IPS-11a (cell line): ENCODE measurements around the gene KLHL3.

Experiments used
- H3K4me3 ChIP-seq: one replicate; pipeline ENCODE4 v1.5.1; 2013; ENCODE audit warnings: low read depth, low read length, control low read depth

The KLHL3 gene

DNA sequence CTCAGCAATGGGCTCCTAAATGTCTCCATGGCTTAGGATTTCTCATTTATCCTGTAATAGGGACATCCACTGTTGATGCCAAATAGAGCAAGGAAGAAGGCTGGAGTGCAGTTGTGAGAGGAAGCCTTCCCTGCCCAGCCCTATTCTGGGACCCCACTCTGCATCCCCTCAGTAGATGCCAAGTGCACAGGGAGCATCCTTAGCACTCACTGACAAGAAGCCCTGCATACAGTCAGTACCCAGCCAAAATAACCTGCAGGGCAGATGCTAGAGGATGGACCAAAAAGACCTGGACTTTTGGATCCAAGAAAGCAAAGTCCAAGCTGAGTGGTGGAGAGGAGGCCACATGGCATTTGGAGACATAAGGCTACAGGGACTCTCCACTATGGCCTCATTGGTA, 123.3 kb downstream of the KLHL3 start:
- H3K4me3 ChIP-seq = no peak overlapping the region

DNA sequence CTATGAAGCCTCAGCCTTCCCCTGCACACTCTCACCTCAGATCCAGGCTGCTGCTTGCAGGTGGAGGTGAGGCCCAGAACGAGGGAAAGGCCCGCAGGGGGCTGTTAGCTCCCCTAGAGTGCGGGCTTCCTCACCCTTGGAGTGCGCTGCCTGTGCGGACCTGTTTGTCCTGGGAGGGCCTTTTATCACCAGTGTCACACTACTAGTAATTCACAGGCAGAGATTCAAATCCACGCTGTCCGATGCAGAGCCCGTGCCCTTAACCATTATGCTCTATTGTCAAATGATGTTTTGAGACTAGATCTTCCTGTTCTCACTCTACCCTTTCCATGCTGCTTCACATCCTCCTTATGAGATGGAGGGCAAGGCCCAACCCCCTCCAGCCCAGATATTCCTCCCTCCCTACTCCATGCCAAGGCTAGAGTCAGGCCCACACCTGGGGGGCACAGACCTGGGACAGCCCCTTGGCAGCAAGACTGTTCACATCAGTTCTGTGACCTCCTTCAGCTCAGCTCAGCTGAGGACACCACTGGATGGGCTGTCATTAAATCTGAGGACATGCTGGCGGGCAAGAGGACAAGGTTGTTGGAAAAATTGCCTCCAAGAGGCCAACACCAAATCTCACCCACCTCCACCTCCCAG, 124.0 kb downstream of the KLHL3 start:
- no peak overlapping the region for H3K4me3 ChIP-seq

DNA sequence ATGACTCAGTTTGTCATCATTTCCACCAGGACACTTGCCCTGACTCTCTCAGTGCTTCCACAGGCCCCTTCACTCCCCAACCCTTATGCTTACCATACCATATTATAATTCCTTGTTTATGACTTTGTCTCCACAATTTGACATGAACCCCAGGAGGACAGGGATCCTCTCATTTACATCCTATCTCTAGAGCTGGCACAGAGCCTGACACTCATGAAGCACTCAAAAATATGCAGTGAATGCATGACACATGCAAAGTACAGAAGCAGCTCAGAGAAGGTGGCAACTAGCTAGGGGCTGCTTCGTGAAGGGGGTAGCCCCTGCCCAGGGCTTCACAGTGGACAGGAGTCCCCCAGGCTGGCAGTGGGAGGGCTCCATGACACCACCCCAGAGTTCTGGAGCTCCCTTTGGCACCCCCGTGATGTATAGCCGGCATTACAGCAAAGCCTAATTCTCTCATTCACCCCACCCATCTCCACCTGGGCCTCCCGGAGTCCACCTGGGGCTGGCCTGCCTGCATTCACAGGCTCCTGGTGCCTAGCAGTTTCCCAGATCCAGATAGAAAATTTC, 124.8 kb downstream of the KLHL3 start:
- H3K4me3 ChIP-seq = no peak overlapping the region

DNA sequence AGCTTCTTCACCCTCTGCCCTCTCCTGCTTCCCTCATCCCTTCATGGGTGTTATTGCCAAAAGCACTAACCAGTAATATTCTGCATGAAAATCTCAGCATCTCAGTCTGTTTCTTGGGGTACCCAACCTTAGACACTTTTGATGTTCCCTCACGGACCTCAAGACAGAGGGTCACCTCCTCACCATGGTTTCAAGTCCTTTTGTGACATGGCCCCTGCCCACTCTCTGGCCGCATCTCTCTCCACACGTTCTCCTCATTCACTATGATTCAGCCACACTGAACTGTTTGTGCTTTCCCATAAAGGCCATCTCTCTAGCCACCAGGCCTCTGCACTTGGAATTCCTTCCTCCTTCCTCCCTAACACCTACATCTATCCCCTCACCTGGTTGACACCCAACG, 125.3 kb downstream of the KLHL3 start:
- H3K4me3 ChIP-seq = no peak overlapping the region

DNA sequence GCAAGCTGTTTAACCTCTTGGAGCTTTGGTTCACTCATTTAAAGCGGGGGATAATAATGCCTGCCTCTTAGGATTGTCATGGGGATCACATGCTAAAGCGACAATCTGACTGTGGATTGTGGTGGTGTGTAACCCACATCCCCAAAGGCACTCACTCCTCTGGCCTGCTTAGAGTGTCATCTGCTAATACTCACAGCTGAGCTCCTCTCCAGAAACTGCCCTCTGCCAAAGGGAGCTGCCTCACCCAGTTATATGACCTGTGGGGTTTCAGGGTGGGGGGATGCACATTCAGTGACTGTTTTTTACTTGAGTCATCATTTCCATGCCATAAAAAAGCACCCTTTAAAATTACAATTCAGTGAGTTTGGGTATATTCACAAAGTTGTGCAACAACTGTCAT, 126.8 kb downstream of the KLHL3 start:
- no peak overlapping the region for H3K4me3 ChIP-seq

DNA sequence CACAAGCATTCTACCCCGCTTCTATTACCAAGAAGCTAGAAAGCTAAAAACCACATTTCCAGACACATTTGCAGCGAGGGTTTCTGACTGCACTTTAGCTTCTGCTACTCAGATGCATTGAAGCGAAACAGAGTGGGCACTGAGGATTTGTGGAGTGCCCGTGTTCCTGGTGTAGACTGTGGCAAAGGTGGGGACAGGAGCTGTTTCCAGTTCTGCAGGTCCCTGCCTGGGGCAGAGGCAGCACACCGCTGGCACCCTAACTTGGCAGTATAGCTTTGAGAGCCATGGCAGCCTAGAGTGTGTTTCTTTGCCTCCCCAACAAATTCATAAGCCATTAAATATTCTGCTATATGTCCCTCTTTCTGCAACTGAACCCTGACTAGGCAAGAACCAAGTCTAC, 128.1 kb downstream of the KLHL3 start:
- no peak overlapping the region for H3K4me3 ChIP-seq

DNA sequence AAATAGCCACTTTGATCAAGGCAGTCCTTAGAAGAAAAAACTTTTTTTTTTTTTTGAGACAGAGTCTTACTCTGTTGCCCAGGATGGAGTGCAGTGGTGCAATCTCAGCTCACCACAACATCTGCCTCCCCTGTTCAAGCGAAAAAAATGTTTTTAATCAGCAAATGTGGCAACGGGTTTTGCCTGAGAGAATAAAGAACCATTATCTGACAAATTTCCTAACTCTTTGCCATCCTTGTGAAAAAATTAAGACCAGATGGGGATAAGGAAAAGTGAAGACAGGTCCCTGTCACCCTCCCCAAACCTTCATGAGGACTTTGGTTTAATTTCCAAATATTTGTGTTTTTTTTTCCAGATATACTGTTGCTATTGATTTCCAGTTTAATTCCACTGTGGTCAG, 129.5 kb downstream of the KLHL3 start:
- no peak overlapping the region for H3K4me3 ChIP-seq

DNA sequence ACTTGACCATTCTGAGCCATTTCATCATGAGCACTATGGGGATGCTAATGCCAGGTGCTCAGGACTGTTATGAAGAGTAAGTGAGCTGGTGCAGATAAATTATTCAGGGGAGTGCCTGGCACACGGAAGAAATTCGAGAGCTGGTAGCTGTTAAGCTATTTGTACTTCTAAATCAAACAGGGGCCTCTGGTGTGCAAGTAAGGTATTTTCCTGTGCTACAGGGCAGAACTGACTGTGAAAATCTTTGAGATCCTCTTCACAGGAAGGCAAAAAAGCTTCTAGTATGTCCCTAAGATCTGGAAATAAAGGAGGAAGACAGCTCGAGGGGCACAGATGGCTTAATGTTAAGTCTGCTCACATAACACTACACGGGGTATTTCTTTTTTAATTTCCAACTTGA, 130.5 kb downstream of the KLHL3 start:
- no peak overlapping the region for H3K4me3 ChIP-seq

DNA sequence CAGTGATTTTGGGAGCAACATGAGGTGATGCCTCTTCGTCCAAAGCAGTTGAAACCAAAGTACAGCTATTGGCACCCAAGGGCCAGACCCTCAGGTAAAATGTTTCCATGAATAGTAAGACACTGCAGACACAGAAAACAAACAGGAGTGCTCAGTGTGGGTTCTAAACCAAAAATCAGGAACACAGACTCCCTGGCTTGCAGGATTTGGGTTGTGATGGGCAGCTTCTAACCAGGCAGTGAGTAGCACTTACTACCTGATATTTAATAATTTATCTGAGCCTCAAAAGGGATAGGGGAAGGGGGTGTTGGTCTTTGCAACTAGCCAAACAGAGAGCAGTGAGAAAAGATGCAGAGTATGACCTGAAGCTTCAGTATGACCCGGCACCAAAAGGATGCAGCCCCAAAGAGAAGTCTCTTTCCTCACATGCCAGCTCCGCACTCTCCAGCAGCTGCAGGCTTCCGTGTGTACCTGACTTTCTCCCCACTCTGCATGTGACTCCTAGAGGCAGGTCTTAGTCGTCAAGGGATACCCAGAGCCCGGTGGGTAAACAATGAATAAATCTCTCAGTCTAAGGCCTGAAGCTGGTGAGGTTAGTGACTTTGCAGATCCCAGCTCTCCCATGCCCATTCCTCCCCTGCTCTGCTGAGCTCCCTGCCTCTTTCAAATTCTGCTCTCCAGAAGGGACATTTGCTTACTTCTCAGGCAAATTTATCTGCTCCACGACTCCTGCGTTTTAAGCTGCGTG, 131.4 kb downstream of the KLHL3 start:
- no peak overlapping the region for H3K4me3 ChIP-seq

DNA sequence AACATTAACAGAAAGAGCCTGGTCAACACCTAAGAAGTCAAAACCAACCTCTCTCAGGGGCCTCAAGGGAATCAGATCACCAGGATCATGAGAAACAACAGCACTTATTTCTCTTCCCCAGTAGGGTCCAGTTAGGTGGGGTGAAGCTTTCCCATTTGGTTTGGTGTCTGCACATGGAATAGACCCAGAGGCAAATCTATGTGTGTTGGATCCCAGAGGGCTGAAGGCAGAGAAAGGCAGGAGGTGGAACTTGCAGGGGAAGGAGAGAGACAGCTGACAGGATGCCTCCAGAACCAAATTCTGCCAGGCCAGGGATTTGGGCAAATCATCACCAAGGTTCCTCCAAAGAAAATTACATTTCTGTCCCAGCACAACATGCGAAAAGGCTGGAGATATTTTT, 132.0 kb downstream of the KLHL3 start:
- no peak overlapping the region for H3K4me3 ChIP-seq

DNA sequence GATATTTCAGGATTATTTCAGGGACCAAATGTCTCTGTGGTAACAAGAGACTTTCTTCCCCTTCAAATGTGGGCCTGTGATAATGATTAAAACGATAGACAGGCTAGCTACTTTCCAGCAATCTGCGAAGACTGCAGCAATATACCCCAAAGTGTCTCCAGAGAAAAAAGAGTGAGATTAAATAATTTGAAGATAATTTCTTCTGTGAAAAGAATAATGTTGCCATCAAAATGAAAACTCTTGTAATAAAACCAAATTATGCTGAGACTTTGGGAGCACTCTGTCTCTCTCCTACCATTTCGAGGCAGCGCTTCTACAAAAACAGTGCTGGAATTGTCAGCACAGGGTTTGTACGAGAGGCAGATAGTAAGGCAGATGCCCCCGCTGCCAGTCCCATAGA, 132.5 kb downstream of the KLHL3 start:
- no peak overlapping the region for H3K4me3 ChIP-seq

DNA sequence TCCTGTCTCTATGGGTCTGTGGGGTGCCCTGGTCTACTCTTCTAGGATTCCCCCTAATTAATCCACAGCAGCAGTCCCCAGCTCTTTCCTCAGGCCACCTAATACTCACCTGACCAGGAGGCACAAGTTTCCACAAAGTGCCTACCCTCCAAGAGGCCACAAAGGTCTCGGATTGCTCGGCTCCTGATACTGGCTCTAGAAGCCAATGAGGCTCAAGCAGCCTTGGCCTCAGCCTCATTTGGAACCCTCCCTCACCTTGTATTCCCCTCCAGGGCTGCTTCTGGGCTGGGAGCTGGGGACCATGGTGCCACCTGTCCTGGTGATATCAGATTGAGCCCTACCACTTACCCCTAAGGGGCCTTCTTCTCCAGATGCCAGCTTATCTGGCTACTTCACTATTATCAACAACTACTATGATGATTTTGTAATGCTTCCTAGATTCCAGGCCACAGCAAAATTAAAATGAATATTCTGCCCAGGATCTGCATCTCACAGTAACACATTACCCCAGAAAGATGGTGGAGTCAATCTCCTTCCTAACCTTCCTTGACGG, 133.1 kb downstream of the KLHL3 start:
- no peak overlapping the region for H3K4me3 ChIP-seq

DNA sequence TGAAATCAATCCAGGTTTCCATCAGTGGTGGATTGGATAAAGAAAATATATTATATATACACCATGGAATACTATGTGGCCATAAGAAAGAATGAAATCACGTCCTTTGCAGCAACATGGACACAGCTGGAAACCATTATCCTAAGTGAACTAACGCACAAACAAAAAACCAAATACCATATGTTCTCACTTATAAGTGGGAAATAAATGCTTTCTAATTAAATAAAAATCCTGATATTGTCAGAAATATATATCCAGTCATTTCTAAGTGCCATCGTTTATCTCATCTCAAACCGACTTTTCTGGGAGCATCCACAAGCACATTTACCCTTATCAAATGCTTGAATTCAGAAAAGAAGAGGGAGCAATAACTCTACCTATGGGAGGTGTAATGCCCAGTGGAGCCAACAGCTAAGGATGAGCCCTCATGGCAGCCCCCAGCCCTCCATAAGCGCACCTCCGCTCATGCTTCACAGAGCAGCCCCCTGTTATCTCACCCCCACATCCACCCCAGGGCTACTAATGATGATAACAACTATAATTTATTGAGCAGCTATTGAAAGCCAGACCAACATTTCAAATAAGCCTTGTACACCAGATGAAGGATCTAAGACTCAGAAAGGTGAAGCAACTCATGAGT, 135.0 kb downstream of the KLHL3 start:
- H3K4me3 ChIP-seq = no peak overlapping the region

DNA sequence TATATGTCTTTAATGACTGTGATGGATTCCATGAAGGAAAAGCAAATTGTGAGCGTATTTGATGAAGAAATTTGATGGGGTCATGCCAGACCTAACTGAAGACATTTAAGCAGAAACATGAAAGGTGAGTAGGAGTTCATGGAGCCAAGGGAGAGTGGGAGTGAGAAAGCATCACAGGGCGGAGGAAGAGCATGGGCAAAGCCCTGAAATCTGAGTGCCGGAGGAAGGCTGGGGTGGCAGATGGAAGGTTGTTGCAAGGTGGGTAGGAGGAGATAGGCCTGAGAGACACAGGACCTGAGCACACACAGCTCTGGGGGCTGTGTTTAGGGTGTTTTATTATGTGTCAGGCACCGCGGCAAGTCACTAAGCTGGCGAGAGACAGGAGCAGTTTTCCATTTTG, 136.4 kb downstream of the KLHL3 start:
- H3K4me3 ChIP-seq = no peak overlapping the region

DNA sequence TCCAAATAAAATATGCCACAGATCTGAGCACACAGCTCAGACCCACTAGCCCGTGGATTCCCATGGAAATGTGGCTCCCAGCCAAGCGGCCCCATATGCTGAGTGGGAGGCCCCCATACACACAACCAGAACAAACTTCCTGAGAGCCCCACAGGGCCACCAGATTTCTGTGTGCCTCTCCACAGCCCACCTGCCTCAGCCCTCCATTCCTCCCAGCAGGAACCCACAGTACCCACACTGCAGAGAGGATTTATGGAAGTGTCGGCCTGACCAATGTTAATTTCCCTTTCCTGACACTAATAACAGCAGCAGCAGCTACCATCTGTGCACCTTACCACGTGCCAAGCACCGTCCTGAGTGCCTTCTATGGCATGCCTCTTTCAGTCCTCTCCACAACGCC, 137.5 kb downstream of the KLHL3 start:
- H3K4me3 ChIP-seq = no peak overlapping the region

DNA sequence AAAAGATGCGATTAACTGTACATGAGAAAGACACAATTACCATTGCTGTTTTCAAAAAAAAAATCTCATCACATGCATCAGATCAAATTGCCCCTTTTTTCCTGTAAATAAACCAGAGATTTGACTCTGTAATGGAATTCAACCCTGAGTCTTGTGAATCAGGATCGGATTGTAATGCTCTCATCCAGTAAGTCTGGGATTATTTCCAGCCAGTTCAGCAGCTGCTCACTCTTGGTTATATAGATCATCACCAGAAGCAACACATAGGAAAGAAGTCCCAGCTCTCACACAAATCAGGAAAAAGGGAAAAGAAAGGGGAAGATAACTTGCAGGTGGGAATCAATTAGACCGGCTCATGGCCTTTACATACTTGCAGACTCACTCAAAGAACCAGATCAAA, 138.9 kb downstream of the KLHL3 start:
- no peak overlapping the region for H3K4me3 ChIP-seq

DNA sequence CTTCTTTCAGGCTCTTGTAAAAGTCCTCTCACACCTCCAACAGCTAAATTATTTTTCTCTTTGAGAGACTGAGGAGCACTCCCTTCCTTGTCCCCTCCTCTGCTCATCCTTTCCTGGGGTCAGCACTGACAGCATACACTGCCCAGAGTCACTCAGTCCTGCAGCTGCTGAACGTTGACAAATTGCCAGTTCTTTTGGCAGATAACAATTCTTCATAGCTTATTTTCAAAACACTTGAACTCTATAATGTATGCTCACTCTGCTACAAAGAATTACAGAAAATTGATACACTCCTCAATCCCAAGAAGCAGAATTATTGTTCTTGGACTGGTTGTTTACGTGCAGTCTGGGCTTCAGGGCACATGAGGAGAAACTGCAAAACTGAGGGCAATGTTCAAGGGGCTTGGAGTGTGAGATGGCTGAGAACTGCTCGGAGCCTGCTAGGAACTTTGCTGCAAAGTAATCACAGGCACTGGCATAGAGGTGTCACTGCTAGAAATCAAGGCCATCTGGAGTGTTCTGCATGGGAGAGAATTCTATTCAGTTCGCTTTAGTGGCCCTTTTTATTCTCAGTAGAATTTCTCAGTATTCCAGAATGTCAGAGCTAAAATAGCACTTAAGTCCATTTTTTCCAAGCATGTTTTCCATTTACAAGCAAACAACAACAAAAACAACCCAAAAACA, 140.4 kb downstream of the KLHL3 start:
- no peak overlapping the region for H3K4me3 ChIP-seq

DNA sequence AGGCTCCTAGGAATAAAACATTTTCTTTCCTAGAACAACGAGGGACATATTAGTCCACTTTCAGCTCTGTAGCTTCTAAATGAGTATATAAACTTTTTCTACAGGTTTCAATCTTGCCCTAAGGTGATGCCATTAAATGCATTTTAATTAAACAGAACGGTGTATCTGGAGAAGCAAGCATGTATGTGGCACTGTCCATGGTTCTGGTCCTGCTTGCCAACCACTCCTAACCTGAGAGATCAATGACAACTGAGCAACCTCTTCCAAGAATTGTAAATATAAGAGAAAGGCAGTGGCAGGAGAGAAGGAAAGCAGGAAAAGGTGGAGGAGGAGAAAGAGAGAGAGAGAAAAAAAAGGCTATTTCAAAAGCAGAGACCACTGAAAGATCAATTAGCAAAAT, 141.2 kb downstream of the KLHL3 start:
- H3K4me3 ChIP-seq = no peak overlapping the region

DNA sequence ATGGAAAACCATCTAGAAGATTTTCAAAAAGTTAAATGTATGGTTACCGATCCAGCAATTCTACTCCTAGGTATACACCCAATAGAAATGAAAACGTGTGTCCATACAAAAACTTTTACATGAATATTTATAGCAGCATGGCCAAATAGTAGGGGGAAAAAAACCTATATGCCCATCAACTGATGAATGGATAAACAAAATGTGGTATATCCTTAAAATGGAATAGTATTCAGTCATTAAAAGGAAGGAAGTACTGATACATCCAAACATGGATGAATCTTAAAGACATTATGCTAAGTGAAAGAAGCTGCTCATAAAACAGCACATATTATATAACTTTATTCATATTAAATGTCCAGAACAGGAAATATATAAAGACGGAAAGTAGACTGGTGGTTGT, 143.6 kb downstream of the KLHL3 start:
- no peak overlapping the region for H3K4me3 ChIP-seq

DNA sequence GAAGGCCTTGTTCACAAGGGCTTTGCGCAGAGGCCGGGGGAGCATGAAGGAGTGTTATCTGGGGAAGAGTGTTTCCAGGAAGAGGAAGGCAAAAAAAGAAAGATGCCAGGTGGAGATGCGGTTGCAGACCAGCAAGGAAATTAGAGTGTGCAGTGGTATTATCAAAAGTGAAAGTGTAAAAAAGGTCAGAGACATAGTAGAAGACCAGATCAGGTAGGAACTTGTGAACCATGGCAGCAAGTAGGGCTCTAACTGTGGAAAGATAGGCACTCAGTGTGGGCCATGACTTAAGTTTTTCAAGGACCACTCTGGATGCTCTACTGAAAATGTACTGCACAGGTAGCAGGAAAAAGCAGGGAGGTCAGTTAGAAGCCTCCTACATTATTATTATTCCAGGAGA, 146.7 kb downstream of the KLHL3 start:
- H3K4me3 ChIP-seq = no peak overlapping the region

DNA sequence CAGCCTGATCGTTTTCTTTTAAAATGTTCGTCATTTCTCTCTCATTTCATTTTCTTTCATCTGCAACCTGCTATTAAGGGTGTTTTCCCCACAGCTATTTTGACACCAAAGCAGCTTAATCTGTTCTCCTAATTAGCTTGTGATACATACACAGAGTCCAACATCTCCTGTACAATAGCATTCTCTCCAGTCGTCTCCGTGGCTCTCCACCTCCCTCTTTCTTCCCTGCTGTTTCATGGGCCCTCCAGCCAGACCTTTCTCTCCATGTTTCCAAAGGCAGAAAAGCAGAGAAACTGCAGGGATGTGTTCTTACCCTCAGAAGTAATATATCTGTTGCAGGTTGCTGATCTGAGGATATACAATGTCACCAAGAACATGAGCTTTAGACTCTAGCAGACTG, 148.0 kb downstream of the KLHL3 start:
- no peak overlapping the region for H3K4me3 ChIP-seq
